GM12878 (cell line): ENCODE data around the gene PLSCR3. TPM values are rescaled to one million over a fixed set of nuclear protein-coding genes. Genes with fewer than 3 reads are reported as not detected.

Source experiments
- ATAC-seq: fragments of 200-7000 bp; cut with Tn5 transposase; 3 replicates; pipeline ENCODE4 v1.9.1; 2020; ENCODE audit warnings: mild to moderate bottlenecking, moderate library complexity
- BruUV-seq: library from RNA; stranded (reverse); fragments of 400-500 nt; replicated peaks from 2 replicates; lab custom pipeline; 2021; lab: Mats Ljungman, UMichigan
- CTCF ChIA-PET: fragments of 300-600 bp; sonication (Branson Sonifier 250); formaldehyde crosslinking; extraction: SDS; loops from one replicate; lab custom pipeline; 2021; ENCODE audit warnings: inconsistent platforms; lab: Yijun Ruan, JAX
- POLR2A ChIA-PET: fragments of 350-600 bp; formaldehyde crosslinking; extraction: SDS; loops from one replicate; lab custom pipeline; 2021; ENCODE audit warnings: inconsistent platforms; lab: Charles Lee
- RAD21 ChIA-PET: fragments of 300-600 bp; sonication (Branson Sonifier 250); formaldehyde crosslinking; loops from one replicate; lab custom pipeline; 2023; ENCODE audit warnings: antibody characterized with exemption; ENCODE audit not compliant: unreplicated experiment; lab: Charles Lee
- SMC1A ChIA-PET: fragments of 300-600 bp; sonication (Branson Sonifier 250); formaldehyde crosslinking; loops from one replicate; lab custom pipeline; 2023; ENCODE audit not compliant: unreplicated experiment, uncharacterized antibody; lab: Charles Lee
- DNase-seq: peaks from one replicate; pipeline ENCODE4 v3.0.0-alpha.2; 2011; ENCODE audit warnings: low read depth, low spot score
- FAIRE-seq: peaks from 3 replicates; lab custom pipeline; 2011; peaks lifted over from hg19 to GRCh38; lab: Jason Lieb, UNC
- H2AFZ ChIP-seq: 2 replicates; pipeline ENCODE4 v1.6.0; 2011; ENCODE audit warnings: low read depth, low read length, control low read depth; ENCODE audit not compliant: control insufficient read depth
- H3K27ac ChIP-seq: 2 replicates; pipeline ENCODE4 v1.5.1; 2011; ENCODE audit warnings: control low read depth; ENCODE audit not compliant: control insufficient read depth, insufficient read depth
- H3K27me3 ChIP-seq, 2 experiments: replicated peaks in 1 of 2; 2 replicates each; pipeline versions ENCODE4 v1.6.0 to v1.6.1; 2011; ENCODE audit warnings: low read length in 1 of 2; ENCODE audit not compliant: control insufficient read depth in 2 of 2, insufficient read depth in 2 of 2
- H3K36me3 ChIP-seq, 2 experiments: 2 replicates each; pipeline ENCODE4 v1.5.1; 2011; ENCODE audit warnings: low read length in 1 of 2; ENCODE audit not compliant: control insufficient read depth in 2 of 2, insufficient read depth in 2 of 2
- H3K4me1 ChIP-seq: 2 replicates; pipeline ENCODE4 v1.6.1; 2011; ENCODE audit warnings: mild to moderate bottlenecking, low read length, moderate library complexity, mixed read lengths; ENCODE audit not compliant: control insufficient read depth, insufficient read depth
- H3K4me2 ChIP-seq: 2 replicates; pipeline ENCODE4 v1.6.0; 2011; ENCODE audit warnings: control low read depth; ENCODE audit not compliant: control insufficient read depth, insufficient read depth
- H3K4me3 ChIP-seq: fragments of 200-600 bp; sonication (generic); 2 replicates; pipeline ENCODE4 v1.5.1; 2016
- H3K79me2 ChIP-seq: 2 replicates; pipeline ENCODE4 v1.6.0; 2011; ENCODE audit warnings: low read length; ENCODE audit not compliant: control insufficient read depth, insufficient read depth
- H3K9ac ChIP-seq: 2 replicates; pipeline ENCODE4 v1.8.0; 2011; ENCODE audit warnings: low read length, control low read depth, mixed read lengths; ENCODE audit not compliant: control insufficient read depth, insufficient read depth
- H3K9me3 ChIP-seq: replicated peaks from 3 replicates; pipeline ENCODE4 v1.5.1; 2011; ENCODE audit warnings: mild to moderate bottlenecking, low read length; ENCODE audit not compliant: control insufficient read depth, insufficient read depth
- H4K20me1 ChIP-seq: 2 replicates; pipeline ENCODE4 v1.6.0; 2011; ENCODE audit not compliant: control insufficient read depth, insufficient read depth
- BRCA1 ChIP-seq: IDR thresholded peaks from 2 replicates; pipeline ENCODE4 v1.6.1; 2011; ENCODE audit warnings: low read depth, low read length, improper control_type of control experiment
- CEBPB ChIP-seq, 2 experiments: fragments of 150-350 bp in 1 of 2; IDR thresholded peaks; 2 replicates each; pipeline ENCODE4 v1.6.1; 2012 to 2014; ENCODE audit warnings: low read depth in 2 of 2, low read length in 2 of 2, borderline replicate concordance in 1 of 2, inconsistent platforms in 1 of 2
- DPF2 ChIP-seq: fragments of 450-650 bp; IDR thresholded peaks from 2 replicates; pipeline ENCODE4 v1.6.1; 2017; ENCODE audit warnings: mild to moderate bottlenecking
- ETV6 ChIP-seq, 2 experiments: fragments of 450-650 bp in 1 of 2; IDR thresholded peaks in 1 of 2; conservative IDR thresholded peaks in 1 of 2; 2 replicates each; pipeline ENCODE4 v1.6.1; 2014; ENCODE audit warnings: antibody characterized with exemption in 1 of 2, borderline replicate concordance in 1 of 2, low read depth in 1 of 2, mild to moderate bottlenecking in 1 of 2, moderate library complexity in 1 of 2
- HCFC1 ChIP-seq: fragments of 150-350 bp; IDR thresholded peaks from 2 replicates; pipeline ENCODE4 v1.6.1; 2014; ENCODE audit warnings: low read length
- IKZF2 ChIP-seq, 2 experiments: fragments of 450-650 bp; IDR thresholded peaks; 2 replicates each; pipeline ENCODE4 v1.6.1; 2017; ENCODE audit warnings: mild to moderate bottlenecking in 2 of 2, moderate library complexity in 2 of 2
- KAT2A ChIP-seq: conservative IDR thresholded peaks from 2 replicates; pipeline ENCODE4 v1.6.1; 2011; ENCODE audit warnings: low read depth, low read length; ENCODE audit not compliant: control insufficient read depth
- LARP7 ChIP-seq: fragments of 450-650 bp; IDR thresholded peaks from 2 replicates; pipeline ENCODE4 v1.6.1; 2017; ENCODE audit warnings: mild to moderate bottlenecking
- MTA3 ChIP-seq: IDR thresholded peaks from 2 replicates; pipeline ENCODE4 v1.6.1; 2012; ENCODE audit warnings: low read length, inconsistent platforms, borderline replicate concordance
- NFXL1 ChIP-seq: fragments of 450-650 bp; IDR thresholded peaks from 2 replicates; pipeline ENCODE4 v1.6.1; 2017; ENCODE audit warnings: antibody characterized with exemption, mild to moderate bottlenecking, borderline replicate concordance
- NR2F1 ChIP-seq: fragments of 450-650 bp; conservative IDR thresholded peaks from 2 replicates; pipeline ENCODE4 v1.6.1; 2017; ENCODE audit warnings: mild to moderate bottlenecking
- PAX5 ChIP-seq: IDR thresholded peaks from 2 replicates; pipeline ENCODE4 v1.6.1; 2011; ENCODE audit warnings: low read depth, low read length, borderline replicate concordance
- RFX5 ChIP-seq: IDR thresholded peaks from 2 replicates; pipeline ENCODE4 v1.6.1; 2011; ENCODE audit warnings: low read depth, low read length, improper control_type of control experiment
- SIX5 ChIP-seq: IDR thresholded peaks from 2 replicates; pipeline ENCODE4 v1.6.1; 2011; ENCODE audit warnings: mild to moderate bottlenecking, low read depth, low read length, moderate library complexity; ENCODE audit not compliant: severe bottlenecking
- SMAD1 ChIP-seq: fragments of 450-650 bp; IDR thresholded peaks from 2 replicates; pipeline ENCODE4 v1.6.1; 2018; ENCODE audit warnings: mild to moderate bottlenecking, low read depth; ENCODE audit not compliant: partially characterized antibody
- TBL1XR1 ChIP-seq: IDR thresholded peaks from 2 replicates; pipeline ENCODE4 v1.6.1; 2012; ENCODE audit warnings: low read depth, low read length, improper control_type of control experiment
- YY1 ChIP-seq: IDR thresholded peaks from 2 replicates; pipeline ENCODE4 v1.6.1; 2011; ENCODE audit warnings: low read depth, mild to moderate bottlenecking, low read length
- WGBS: methylation state at CpG from one replicate; pipeline ENCODE4 v1.1.6; 2016; ENCODE audit warnings: low lambda C conversion rate; ENCODE audit not compliant: insufficient replicate concordance, insufficient coverage; ENCODE audit errors: missing lambda C conversion rate; 5-methylcytosine and 5-hydroxymethylcytosine counted together
- in situ Hi-C: fragments of 300-500 bp; cut with MboI; formaldehyde crosslinking; loops from 9 replicates; pipeline ENCODE4 v1.14.3; 2018; ENCODE audit warnings: mixed read lengths
- intact Hi-C: fragments of 100-400 bp; cut with micrococcal nuclease; formaldehyde crosslinking; loops from one replicate; pipeline ENCODE4 v1.14.2; 2022; ENCODE audit not compliant: unreplicated experiment
- polyA plus RNA-seq, 11 experiments: library from polyadenylated mRNA; depleted of rRNA in 4 of 11; unstranded in 6 of 11; stranded (reverse) in 5 of 11; fragments of >200 nt; fragmentation: Nextera tagmentation in 4 of 11; fragmentation: Illumina TruSeq in 1 of 11; extraction: Ambion mirVana in 4 of 11; extraction: Trizol in 1 of 11; gene quantifications; 1 replicate in 1 of 11; 2 replicates in 10 of 11; pipeline versions ENCODE4 v1.2.1 to v1.2.3, GENCODE V29; 2011 to 2016; ENCODE audit warnings: inconsistent platforms in 2 of 11, missing spikeins in 2 of 11, low read depth in 1 of 11
- total RNA-seq, 4 experiments: library from RNA; depleted of rRNA in 3 of 4; stranded (reverse); fragments of >200 nt in 3 of 4; fragmentation: Illumina TruSeq in 1 of 4; extraction: Trizol in 1 of 4; gene quantifications; 2 replicates each; pipeline versions ENCODE4 v1.2.1 to v1.2.3, GENCODE V29; 2013 to 2021
- TF ChIP-seq, protein P1 (sequence below): fragments of 450-650 bp; conservative IDR thresholded peaks from 2 replicates; pipeline ENCODE4 v1.6.1; 2017; ENCODE audit warnings: mild to moderate bottlenecking, moderate library complexity
- TF ChIP-seq, protein P2 (sequence below): fragments of 450-650 bp; IDR thresholded peaks from 2 replicates; pipeline ENCODE4 v1.6.1; 2018; ENCODE audit warnings: borderline replicate concordance, mild to moderate bottlenecking; ENCODE audit not compliant: partially characterized antibody

The PLSCR3 gene
- total and polyA plus RNA-seq, 10 of the 15 experiments (the other 5 are each of a cell fraction or from before 2014, with no cell fraction given), result 9.9 to 51.4 (median 43.4) TPM

DNA sequence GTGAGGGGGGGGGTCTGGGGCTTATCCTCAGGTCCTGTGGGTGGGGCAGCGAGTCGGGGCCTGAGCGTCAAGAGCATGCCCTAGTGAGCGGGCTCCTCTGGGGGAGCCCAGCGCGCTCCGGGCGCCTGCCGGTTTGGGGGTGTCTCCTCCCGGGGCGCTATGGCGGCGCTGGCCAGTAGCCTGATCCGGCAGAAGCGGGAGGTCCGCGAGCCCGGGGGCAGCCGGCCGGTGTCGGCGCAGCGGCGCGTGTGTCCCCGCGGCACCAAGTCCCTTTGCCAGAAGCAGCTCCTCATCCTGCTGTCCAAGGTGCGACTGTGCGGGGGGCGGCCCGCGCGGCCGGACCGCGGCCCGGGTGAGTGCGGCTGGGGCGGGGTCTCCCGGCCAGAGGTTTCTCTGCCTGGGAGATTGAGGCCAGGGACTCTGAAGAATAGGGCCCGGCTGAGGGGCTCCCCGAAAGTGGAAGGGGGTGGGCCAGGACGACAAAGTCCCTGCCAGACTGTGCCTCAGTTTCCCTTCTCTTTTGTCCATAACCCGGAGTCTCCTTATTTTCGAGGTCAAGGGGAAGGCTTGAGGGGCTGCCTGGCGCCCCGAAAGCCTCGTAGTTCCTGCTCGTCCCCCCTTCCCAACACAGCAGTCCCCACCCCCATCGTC, 45.3 kb upstream of the PLSCR3 start, which contains the start of gene FGF11:
Gene FGF11 (plus strand): TSS at position 51 of the 651 bp plus-strand sequence. CDS start 109 bp downstream, at position 160.
- no peaks in the 10 kb centered on the region for H4K20me1 ChIP-seq
- H3K79me2 ChIP-seq, result peaks cover 6% of the 10 kb centered on the region
- peak within 1 kb of the TSS; percentile 91 for H3K4me2 ChIP-seq
- H3K27ac ChIP-seq, result peak within 1 kb of the TSS; percentile 46
- peaks cover 0 to 4% of the 10 kb centered on the region in 2 experiments; a peak in 2 of 4 replicates for H3K27me3 ChIP-seq
- DNase-seq (no peak), ATAC-seq (no peak), FAIRE-seq (no peak)
- H3K9ac ChIP-seq, result peak within 1 kb of the TSS; percentile 77
- RAD21 ChIA-PET, result interaction anchor here (0.7 to 2.5 kb wide), 8 partner anchors 15 to 121 kb away, joined by 3 to 12 read pairs (median 4); partner anchors contain the start of genes POLR2A, SENP3 and TMEM95
- no TSS peak for BruUV-seq
- intact Hi-C loops, result loop anchor here (5.0 to 10.0 kb wide), 4 partner anchors 37 to 395 kb away; partner anchors contain the start of genes KCTD11, SENP3, SLC16A11 and TMEM256
- WGBS, result 9% methylated on average over 46 of the region's 50 CpGs
- peak within 1 kb of the TSS; percentile 97 for H3K4me3 ChIP-seq
- H3K36me3 ChIP-seq, result no peaks in the 10 kb centered on the region
- SMC1A ChIA-PET, result interaction anchor here (0.9 to 1.2 kb wide), 4 partner anchors 13 to 119 kb away, joined by 3 to 5 read pairs (median 3); partner anchors contain the start of gene TNFSF13
- H3K4me1 ChIP-seq, result peaks cover 29% of the 10 kb centered on the region
- in situ Hi-C loops, result no loop called here
- POLR2A ChIA-PET, result interaction anchor here (0.5 to 8.2 kb wide), 10 partner anchors 9 to 757 kb away, joined by 3 to 63 read pairs (median 6); partner anchors contain the start of genes POLR2A, SENP3, SLC35G6 and TMEM256
- CTCF ChIA-PET, result interaction anchor here (0.7 to 2.8 kb wide), 5 partner anchors 37 to 248 kb away, joined by 3 to 16 read pairs (median 3); partner anchors contain the start of genes SENP3 and TP53
- peak within 1 kb of the TSS; percentile 82 for H2AFZ ChIP-seq
- no peaks in the 10 kb centered on the region for H3K9me3 ChIP-seq
- TF ChIP-seq, protein P1, sequence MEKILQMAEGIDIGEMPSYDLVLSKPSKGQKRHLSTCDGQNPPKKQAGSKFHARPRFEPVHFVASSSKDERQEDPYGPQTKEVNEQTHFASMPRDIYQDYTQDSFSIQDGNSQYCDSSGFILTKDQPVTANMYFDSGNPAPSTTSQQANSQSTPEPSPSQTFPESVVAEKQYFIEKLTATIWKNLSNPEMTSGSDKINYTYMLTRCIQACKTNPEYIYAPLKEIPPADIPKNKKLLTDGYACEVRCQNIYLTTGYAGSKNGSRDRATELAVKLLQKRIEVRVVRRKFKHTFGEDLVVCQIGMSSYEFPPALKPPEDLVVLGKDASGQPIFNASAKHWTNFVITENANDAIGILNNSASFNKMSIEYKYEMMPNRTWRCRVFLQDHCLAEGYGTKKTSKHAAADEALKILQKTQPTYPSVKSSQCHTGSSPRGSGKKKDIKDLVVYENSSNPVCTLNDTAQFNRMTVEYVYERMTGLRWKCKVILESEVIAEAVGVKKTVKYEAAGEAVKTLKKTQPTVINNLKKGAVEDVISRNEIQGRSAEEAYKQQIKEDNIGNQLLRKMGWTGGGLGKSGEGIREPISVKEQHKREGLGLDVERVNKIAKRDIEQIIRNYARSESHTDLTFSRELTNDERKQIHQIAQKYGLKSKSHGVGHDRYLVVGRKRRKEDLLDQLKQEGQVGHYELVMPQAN, result peak; percentile 41; the same call in 1 of the 2 replicates
- TF ChIP-seq DPF2, result no peak; the same call in 1 of the 2 replicates
- peak; percentile 10; the same call in 1 of the 2 replicates for TF ChIP-seq MTA3
- TF ChIP-seq PAX5, result no peak
- TF ChIP-seq RFX5, result no peak
- no peak for TF ChIP-seq IKZF2 (IDR thresholded peaks at IDR 0.05)
- TF ChIP-seq ETV6 (conservative IDR thresholded peaks at IDR 0.05 in 1 of 2, IDR thresholded peaks at IDR 0.05 in 1 of 2; ENCODE audit: borderline replicate concordance in 1 of 2, low read depth in 1 of 2), result no peak
- no peak for TF ChIP-seq TBL1XR1
- no peak for TF ChIP-seq SIX5
- TF ChIP-seq, protein P2, sequence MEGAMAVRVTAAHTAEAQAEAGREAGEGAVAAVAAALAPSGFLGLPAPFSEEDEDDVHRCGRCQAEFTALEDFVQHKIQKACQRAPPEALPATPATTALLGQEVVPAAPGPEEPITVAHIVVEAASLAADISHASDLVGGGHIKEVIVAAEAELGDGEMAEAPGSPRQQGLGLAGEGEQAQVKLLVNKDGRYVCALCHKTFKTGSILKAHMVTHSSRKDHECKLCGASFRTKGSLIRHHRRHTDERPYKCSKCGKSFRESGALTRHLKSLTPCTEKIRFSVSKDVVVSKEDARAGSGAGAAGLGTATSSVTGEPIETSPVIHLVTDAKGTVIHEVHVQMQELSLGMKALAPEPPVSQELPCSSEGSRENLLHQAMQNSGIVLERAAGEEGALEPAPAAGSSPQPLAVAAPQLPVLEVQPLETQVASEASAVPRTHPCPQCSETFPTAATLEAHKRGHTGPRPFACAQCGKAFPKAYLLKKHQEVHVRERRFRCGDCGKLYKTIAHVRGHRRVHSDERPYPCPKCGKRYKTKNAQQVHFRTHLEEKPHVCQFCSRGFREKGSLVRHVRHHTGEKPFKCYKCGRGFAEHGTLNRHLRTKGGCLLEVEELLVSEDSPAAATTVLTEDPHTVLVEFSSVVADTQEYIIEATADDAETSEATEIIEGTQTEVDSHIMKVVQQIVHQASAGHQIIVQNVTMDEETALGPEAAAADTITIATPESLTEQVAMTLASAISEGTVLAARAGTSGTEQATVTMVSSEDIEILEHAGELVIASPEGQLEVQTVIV, result no peak
- no peak for TF ChIP-seq HCFC1
- peak; percentile 56; the same call in 1 of the 2 replicates for TF ChIP-seq LARP7
- TF ChIP-seq SMAD1, result no peak
- TF ChIP-seq YY1, result peak; percentile 64; the same call in 1 of the 2 replicates
- no peak for TF ChIP-seq NR2F1
- TF ChIP-seq BRCA1, result peak; percentile 66; the same call in 1 of the 2 replicates
- TF ChIP-seq CEBPB (IDR thresholded peaks at IDR 0.05; ENCODE audit: borderline replicate concordance in 1 of 2, low read depth in 2 of 2, low read length in 2 of 2), result no peak
- TF ChIP-seq NFXL1, result no peak
- no peak for TF ChIP-seq KAT2A
